DND-41 (cell line): Measurements from ENCODE around the gene ADSS1.

Experiments
- ATAC-seq: fragments of 200-7000 bp; cut with Tn5 transposase; 3 replicates; pipeline ENCODE4 v1.9.1; 2021; ENCODE audit warnings: low read depth; ENCODE audit not compliant: insufficient read depth
- DNase-seq: peaks from one replicate; pipeline ENCODE4 v3.0.0-alpha.2; 2020
- H2AFZ ChIP-seq: 2 replicates; pipeline ENCODE4 v1.6.0; 2012; ENCODE audit warnings: low read depth, low read length
- H3K27ac ChIP-seq: 2 replicates; pipeline ENCODE4 v1.5.1; 2012; ENCODE audit warnings: low read length, inconsistent platforms
- H3K27me3 ChIP-seq: fragments of 200-600 bp; sonication (generic); 2 replicates; pipeline ENCODE4 v1.6.0; 2012; ENCODE audit warnings: low read length, mild to moderate bottlenecking, inconsistent platforms; ENCODE audit not compliant: insufficient read depth, poor library complexity
- H3K36me3 ChIP-seq: 2 replicates; pipeline ENCODE4 v1.5.1; 2012; ENCODE audit warnings: low read length, inconsistent platforms; ENCODE audit not compliant: insufficient read depth
- H3K4me1 ChIP-seq: 2 replicates; pipeline ENCODE4 v1.5.1; 2012; ENCODE audit warnings: mild to moderate bottlenecking, low read length; ENCODE audit not compliant: insufficient read depth
- H3K4me2 ChIP-seq: 2 replicates; pipeline ENCODE4 v1.6.0; 2012; ENCODE audit warnings: mild to moderate bottlenecking, moderate library complexity, low read length, inconsistent platforms; ENCODE audit not compliant: insufficient read depth
- H3K4me3 ChIP-seq, 2 experiments: fragments of 200-600 bp in 1 of 2; shearing (Covaris generic) in 1 of 2; 2 replicates each; pipeline ENCODE4 v1.5.1; 2012 to 2016; ENCODE audit warnings: inconsistent platforms in 2 of 2, low read length in 2 of 2, mild to moderate bottlenecking in 2 of 2, low read depth in 1 of 2, moderate library complexity in 1 of 2
- H3K79me2 ChIP-seq: 2 replicates; pipeline ENCODE4 v1.6.0; 2012; ENCODE audit warnings: low read length, inconsistent platforms; ENCODE audit not compliant: insufficient read depth
- H3K9ac ChIP-seq: 2 replicates; pipeline ENCODE4 v1.6.0; 2012; ENCODE audit warnings: low read depth, mild to moderate bottlenecking, inconsistent platforms, low read length, moderate library complexity
- H3K9me3 ChIP-seq: 2 replicates; pipeline ENCODE4 v1.5.1; 2012; ENCODE audit warnings: low read length, moderate library complexity, mild to moderate bottlenecking, inconsistent platforms; ENCODE audit not compliant: insufficient read depth, severe bottlenecking
- H4K20me1 ChIP-seq: 2 replicates; pipeline ENCODE4 v1.6.0; 2012; ENCODE audit warnings: low read length; ENCODE audit not compliant: insufficient read depth
- CTCF ChIP-seq: IDR thresholded peaks from 2 replicates; pipeline ENCODE4 v1.5.1; 2012; ENCODE audit warnings: borderline replicate concordance, low read length, moderate library complexity, mild to moderate bottlenecking; ENCODE audit not compliant: poor library complexity, severe bottlenecking; ENCODE audit errors: extremely low read depth
- EZH2 ChIP-seq: IDR thresholded peaks from 3 replicates; pipeline ENCODE4 v1.6.1; 2012; ENCODE audit warnings: borderline replicate concordance, low read depth, mild to moderate bottlenecking, moderate library complexity, low read length, inconsistent platforms; ENCODE audit not compliant: severe bottlenecking

The ADSS1 gene

GRCh38 chr14:104772707-104773504, 48.9 kb downstream of the ADSS1 start:
- Histone ChIP-seq H3K36me3 (peaks cover 94% of the 10 kb centered on the region), H3K9me3 (no peaks in the 10 kb centered on the region), H3K9ac (no peak overlapping the region), H3K27ac (no peak overlapping the region), H2AFZ (no peak overlapping the region), H4K20me1 (peaks cover 72% of the 10 kb centered on the region), H3K4me1 (peaks cover 8% of the 10 kb centered on the region), H3K27me3 (no peaks in the 10 kb centered on the region), H3K4me3 (no peak overlapping the region), H3K4me2 (no peak overlapping the region), H3K79me2 (no peaks in the 10 kb centered on the region; the same call in 1 of the 2 replicates)
- DNase-seq (no peak), ATAC-seq (no peak)
- no peak for TF ChIP-seq CTCF
- TF ChIP-seq EZH2: no peak

GRCh38 chr14:104773505-104774452, 49.8 kb downstream of the ADSS1 start:
- H3K79me2 ChIP-seq: no peaks in the 10 kb centered on the region; the same call in 1 of the 2 replicates
- no peak overlapping the region for H2AFZ ChIP-seq
- ATAC-seq (no peak), DNase-seq (no peak)
- H3K4me1 ChIP-seq: peaks cover 2% of the 10 kb centered on the region; the same call in 1 of the 2 replicates
- no peaks in the 10 kb centered on the region for H3K27me3 ChIP-seq
- no peak overlapping the region for H3K9ac ChIP-seq
- no peaks in the 10 kb centered on the region for H3K9me3 ChIP-seq
- peaks cover 79% of the 10 kb centered on the region for H4K20me1 ChIP-seq
- H3K4me2 ChIP-seq: no peak overlapping the region
- no peak overlapping the region for H3K4me3 ChIP-seq
- TF ChIP-seq EZH2: no peak
- no peak for TF ChIP-seq CTCF
- no peak overlapping the region for H3K27ac ChIP-seq
- H3K36me3 ChIP-seq: peaks cover 95% of the 10 kb centered on the region

GRCh38 chr14:104774453-104775072, 50.5 kb downstream of the ADSS1 start:
- H3K79me2 ChIP-seq: peaks cover 5% of the 10 kb centered on the region
- peaks cover 99% of the 10 kb centered on the region for H3K36me3 ChIP-seq
- no peak overlapping the region for H3K4me3 ChIP-seq
- no peak overlapping the region for H2AFZ ChIP-seq
- H3K27ac ChIP-seq: no peak overlapping the region
- H3K27me3 ChIP-seq: no peaks in the 10 kb centered on the region
- no peak for TF ChIP-seq EZH2
- TF ChIP-seq CTCF: no peak
- peaks cover 81% of the 10 kb centered on the region for H4K20me1 ChIP-seq
- no peak overlapping the region for H3K4me2 ChIP-seq
- H3K9me3 ChIP-seq: no peaks in the 10 kb centered on the region
- H3K9ac ChIP-seq: no peak overlapping the region
- no peak for DNase-seq
- H3K4me1 ChIP-seq: no peaks in the 10 kb centered on the region
- no peak for ATAC-seq
